ENCODE data around the gene TTC34.
"Not testable (repeated sequence)": the region's sequence is repeated elsewhere in the genome, so short reads cannot be mapped to it uniquely, and the experiment has no call there.

TTC34 gene

DNA sequence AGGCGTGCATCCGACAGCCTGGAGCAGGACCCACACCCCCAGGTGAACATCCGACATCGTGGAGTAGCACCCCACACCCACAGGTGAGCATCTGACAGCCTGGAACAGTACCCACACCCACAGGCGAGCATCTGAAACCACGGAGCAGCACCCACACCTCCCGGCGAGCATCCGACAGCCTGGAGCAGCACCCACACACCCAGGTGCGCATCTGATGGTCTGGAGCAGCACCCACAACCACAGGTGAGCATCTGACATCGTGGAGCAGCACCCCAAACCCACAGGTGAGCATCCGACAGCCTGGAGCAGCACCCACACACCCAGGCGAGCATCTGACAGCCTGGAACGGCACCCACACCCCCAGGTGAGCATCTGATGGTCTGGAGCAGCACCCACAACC is 46.1 kb downstream of the TTC34 start:
- DNase-seq, result not testable (repeated sequence)

DNA sequence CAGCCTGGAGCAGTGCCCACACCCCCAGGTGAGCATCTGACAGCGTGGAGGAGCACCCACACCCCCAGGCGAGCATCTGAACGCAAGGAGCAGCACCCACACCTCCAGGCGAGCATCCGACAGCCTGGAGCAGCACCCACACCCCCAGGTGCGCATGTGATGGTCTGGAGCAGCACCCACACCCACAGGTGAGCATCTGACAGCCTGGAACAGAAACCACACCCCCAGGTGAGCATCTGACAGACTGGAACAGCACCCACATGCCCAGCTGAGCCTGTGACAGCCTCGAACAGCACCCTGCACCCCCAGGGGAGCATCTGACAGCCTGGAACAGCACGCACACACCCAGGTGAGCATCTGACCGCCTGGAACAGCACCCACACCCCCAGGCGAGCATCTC is 46.9 kb downstream of the TTC34 start:
- not testable (repeated sequence) for DNase-seq

DNA sequence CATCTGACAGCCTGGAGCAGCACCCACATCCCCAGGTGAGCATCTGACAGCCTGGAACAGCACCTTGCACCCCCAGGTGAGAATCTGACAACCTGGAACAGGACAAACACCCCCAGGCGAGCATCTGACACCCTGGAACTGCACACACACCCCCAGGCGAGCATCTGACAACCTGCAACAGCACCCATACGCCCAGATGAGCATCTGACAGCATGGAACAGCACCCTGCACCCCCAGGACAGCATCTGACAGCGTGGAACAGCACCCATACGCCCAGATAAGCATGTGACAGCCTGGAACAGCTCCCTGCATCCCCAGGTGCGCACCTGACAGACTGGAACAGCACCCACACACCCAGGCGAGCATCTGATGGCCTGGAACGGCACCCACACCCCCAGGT is 49.0 kb downstream of the TTC34 start:
- DNase-seq, result not testable (repeated sequence)

DNA sequence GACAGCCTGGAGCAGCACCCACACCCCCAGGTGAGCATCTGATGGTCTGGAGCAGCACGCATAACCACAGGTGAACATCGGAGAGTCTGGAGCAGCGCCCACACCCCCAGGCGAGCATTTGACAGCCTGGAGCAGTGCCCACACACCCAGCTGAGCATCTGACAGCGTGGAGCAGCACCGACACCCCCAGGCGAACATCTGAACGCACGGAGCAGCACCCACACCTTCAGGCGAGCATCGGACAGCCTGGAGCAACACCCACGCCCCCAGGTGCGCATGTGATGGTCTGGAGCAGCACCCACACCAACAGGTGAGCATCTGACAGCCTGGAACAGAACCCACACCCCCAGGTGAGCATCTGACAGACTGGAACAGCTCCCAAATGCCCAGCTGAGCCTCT is 49.6 kb downstream of the TTC34 start:
- DNase-seq, result not testable (repeated sequence)

DNA sequence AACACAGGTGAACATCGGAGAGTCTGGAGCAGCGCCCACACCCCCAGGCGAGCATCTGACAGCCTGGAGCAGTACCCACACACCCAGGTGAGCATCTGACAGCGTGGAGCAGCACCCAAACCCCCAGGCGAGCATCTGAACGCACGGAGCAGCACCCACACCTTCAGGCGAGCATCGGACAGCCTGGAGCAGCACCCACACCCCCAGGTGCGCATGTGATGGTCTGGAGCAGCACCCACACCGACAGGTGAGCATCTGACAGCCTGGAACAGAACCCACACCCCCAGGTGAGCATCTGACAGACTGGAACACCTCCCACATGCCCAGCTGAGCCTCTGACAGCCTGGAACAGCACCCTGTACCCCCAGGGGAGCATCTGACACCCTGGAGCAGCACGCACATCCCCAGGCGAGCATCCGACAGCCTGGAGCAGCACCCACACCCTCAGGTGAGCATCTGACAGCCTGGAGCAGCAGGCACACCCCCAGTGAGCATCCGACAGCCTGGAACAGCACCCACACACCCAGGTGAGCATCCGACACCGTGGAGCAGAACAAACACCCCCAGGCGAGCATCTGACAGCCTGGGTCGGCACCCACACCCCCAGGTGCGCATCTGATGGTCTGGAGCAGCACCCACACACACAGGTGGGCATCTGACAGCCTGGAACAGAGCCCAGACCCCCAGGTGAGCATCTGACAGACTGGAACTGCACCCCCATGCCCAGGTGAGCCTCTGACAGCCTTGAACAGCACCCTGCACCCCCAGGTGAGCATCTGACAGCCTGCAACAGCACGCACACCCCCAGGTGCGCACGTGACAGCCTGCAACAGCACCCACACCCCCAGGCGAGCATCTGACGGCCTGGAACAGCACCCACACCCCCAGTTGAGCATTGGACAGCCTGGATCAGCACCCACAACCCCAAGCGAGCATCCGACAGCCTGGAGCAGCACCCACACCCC is 50.4 kb downstream of the TTC34 start:
- DNase-seq, result not testable (repeated sequence)

DNA sequence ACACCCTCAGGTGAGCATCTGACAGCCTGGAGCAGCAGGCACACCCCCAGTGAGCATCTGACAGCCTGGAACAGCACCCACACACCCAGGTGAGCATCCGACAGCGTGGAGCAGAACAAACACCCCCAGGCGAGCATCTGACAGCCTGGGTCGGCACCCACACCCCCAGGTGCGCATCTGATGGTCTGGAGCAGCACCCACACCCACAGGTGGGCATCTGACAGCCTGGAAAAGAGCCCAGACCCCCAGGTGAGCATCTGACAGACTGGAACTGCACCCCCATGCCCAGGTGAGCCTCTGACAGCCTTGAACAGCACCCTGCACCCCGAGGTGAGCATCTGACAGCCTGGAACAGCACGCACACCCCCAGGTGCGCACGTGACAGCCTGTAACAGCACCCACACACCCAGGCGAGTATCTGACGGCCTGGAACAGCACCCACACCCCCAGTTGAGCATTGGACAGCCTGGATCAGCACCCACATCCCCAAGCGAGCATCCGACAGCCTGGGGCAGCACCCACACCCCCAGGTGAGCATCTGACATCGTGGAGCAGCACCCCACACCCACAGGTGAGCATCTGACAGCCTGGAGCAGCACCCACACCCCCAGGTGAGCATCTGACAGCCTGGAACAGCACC is 51.3 kb downstream of the TTC34 start:
- DNase-seq, result not testable (repeated sequence)

DNA sequence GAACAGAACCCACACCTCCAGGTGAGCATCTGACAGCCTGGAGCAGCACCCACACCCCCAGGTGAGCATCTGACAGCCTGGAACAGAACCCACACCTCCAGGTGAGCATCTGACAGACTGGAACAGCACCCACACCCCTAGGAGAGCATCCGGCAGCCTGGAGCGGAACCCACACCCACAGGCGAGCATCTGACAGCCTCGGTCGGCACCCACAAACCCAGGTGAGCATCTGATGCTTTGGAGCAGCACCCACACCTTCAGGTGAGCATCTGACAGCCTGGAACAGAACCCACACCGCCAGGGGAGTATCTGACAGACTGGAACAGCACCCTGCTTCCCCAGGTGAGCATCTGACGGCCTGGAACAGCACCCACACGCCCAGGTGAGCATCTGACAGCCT is 52.9 kb downstream of the TTC34 start:
- DNase-seq, result not testable (repeated sequence)

DNA sequence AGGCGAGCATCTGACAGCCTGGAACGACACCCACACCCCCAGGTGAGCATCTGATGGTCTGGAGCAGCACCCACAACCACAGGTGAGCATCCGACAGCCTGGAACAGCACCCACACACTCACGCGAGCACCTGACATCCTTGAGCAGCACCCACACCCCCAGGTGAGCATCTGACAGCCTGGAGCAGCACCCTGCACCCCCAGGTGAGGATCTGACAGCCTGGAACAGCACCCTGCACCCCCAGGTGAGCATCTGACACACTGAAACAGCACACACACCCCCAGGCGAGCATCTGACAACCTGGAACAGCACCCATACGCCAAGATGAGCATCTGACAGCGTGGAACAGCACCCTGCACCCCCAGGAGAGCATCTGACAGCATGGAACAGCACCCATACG is 106.7 kb downstream of the TTC34 start:
- not testable (repeated sequence) for DNase-seq

DNA sequence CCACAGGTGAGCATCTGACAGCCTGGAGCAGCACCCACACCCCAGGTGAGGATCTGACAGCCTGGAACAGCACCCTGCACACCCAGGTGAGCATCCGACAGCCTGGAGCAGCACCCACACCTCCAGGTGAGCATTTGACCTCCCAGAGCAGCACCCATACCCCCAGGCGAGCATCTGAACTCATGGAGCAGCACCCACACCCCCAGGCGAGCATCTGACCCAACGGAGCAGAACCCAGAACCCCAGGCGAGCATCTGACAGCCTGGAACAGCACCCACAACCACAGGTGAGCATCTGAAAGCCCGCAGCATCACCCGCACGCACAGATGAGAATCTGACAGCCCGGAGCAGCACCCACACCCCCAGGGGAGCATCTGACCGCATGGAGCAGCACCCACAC is 111.3 kb downstream of the TTC34 start:
- not testable (repeated sequence) for DNase-seq

DNA sequence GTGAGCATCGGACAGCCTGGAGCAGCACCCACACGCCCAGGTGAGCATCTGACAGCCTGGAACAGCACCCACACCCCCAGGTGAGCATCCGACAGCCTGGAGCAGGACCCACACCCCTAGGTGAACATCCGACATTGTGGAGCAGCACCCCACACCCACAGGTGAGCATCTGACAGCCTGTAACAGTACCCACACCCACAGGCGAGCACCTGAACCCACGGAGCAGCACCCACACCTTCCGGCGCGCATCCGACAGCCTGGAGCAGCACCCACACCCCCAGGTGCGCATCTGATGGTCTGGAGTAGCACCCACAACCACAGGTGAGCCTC is 113.2 kb downstream of the TTC34 start:
- not testable (repeated sequence) for DNase-seq

DNA sequence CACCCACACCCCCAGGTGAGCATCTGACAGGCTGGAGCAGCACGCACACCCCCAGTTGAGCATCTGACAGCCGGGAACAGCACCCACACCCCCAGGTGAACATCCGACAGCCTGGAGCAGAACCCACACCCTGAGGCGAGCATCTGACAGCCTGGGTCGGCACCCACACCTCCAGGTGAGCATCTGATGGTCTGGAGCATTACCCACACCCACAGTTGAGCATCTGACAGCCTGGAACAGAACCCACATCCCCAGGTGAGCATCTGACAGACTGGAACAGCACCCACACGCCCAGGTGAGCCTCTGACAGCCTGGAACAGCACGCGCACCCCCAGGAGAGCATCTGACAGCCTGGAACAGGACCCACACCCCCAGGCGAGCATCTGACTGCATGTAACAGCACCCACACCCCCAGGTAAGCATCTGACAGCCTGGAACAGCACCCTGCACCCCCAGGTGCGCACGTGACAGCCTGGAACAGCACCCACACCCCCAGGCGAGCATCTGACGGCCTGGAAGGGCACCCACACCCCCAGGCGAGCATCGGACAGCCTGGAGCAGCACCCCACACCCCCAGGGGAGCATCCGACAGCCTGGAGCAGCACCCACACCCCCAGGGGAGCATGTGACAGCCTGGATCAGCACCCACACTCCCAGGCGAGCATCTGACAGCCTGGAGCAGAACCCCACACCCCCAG is 113.7 kb downstream of the TTC34 start:
- not testable (repeated sequence) for DNase-seq

DNA sequence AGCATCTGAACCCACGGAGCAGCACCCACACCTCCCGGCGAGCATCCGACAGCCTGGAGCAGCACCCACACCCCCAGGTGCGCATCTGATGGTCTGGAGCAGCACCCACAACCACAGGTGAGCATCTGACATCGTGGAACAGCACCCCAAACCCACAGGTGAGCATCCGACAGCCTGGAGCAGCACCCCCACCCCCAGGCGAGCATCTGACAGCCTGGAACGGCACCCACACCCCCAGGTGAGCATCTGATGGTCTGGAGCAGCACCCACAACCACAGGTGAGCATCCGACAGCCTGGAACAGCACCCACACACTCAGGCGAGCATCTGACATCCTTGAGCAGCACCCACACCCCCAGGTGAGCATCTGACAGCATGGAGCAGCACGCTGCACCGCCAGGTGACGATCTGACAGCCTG is 114.3 kb downstream of the TTC34 start:
- not testable (repeated sequence) for DNase-seq

DNA sequence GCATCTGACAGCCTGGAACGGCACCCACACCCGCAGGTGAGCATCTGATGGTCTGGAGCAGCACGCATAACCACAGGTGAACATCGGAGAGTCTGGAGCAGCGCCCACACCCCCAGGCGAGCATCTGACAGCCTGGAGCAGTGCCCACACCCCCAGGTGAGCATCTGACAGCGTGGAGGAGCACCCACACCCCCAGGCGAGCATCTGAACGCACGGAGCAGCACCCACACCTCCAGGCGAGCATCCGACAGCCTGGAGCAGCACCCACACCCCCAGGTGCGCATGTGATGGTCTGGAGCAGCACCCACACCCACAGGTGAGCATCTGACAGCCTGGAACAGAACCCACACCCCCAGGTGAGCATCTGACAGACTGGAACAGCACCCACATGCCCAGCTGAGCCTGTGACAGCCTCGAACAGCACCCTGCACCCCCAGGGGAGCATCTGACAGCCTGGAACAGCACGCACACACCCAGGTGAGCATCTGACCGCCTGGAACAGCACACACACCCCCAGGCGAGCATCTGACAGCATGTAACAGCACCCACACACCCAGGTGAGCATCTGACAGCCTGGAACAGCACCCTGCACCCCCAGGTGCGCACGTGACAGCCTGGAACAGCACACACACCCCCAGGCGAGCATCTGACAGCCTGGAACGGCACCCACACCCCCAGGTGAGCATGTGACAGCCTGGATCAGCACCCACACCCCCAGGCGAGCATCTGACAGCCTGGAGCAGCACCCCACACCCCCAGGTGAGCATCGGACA is 115.2 kb downstream of the TTC34 start:
- DNase-seq, result not testable (repeated sequence)

DNA sequence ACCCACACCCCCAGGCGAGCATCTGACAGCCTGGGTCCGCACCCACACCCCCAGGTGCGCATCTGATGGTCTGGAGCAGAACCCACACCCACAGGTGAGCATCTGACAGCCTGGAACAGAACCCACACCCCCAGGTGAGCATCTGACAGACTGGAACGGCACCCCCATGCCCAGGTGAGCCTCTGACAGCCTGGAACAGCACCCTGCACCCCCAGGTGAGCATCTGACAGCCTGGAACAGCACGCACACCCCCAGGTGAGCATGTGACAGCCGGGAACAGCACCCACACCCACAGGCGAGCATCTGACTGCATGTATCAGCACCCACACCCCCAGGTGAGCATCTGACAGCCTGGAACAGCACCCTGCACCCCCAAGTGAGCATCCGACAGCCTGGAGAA is 115.8 kb downstream of the TTC34 start:
- not testable (repeated sequence) for DNase-seq

DNA sequence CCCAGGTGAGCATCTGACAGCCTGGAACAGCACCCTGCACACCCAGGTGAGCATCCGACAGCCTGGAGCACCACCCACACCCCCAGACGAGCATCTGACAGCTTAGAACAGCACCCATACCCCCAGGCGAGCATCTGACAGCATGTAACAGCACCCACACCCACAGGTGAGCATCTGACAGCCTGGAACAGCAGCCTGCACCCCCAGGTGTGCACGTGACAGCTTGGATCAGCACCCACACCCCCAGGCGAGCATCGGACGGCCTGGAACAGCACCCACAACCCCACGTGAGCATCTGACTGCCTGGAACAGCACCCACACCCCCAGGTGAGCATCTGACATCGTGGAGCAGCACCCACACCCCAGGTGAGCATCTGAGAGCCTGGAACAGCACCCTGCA is 116.6 kb downstream of the TTC34 start:
- not testable (repeated sequence) for DNase-seq

DNA sequence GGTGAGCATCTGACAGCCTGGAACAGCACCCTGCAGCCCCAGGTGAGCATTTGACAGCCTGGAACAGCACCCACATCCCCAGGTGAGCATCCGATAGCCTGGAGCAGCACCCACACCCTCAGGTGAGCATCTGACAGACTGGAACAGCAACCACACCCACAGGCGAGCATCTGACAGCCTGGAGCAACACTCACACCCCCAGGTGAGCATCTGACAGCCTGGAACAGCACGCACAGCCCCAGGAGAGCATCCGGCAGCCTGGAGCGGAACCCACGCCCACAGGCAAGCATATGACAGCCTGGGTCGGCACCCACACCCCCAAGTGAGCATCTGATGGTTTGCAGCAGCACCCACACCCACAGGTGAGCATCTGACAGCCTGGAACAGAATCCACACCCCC is 117.5 kb downstream of the TTC34 start:
- DNase-seq, result peak in 1 of 2 donors; percentile 6

DNA sequence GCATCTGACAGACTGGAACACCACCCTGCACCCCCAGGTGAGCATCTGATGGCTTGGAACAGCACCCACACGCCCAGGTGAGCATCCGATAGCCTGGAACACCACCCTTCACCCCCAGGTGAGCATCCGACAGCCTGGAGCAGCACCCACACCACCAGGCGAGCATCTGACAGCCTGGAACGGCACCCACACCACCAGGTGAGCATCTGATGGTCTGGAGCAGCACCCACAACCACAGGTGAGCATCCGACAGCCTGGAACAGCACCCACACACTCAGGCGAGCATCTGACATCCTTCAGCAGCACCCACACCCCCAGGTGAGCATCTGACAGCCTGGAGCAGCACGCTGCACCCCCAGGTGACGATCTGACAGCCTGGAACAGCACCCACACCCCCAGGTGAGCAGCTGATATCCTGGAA is 118.2 kb downstream of the TTC34 start:
- not testable (repeated sequence) for DNase-seq

DNA sequence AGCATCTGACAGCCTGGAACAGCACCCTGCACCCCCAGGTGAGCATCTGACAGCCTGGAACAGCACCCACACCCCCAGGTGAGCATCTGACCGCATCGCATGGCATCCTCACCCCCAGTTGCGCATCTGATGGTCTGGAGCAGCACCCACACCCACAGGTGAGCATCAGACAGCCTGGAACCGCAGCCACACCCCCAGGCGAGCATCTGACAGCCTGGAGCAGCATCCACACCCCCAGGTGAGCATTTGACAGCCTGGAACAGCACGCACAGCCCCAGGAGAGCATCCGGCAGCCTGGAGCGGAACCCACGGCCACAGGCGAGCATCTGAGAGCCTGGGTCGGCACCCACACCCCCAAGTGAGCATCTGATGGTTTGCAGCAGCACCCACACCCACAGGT is 118.6 kb downstream of the TTC34 start:
- not testable (repeated sequence) for DNase-seq

DNA sequence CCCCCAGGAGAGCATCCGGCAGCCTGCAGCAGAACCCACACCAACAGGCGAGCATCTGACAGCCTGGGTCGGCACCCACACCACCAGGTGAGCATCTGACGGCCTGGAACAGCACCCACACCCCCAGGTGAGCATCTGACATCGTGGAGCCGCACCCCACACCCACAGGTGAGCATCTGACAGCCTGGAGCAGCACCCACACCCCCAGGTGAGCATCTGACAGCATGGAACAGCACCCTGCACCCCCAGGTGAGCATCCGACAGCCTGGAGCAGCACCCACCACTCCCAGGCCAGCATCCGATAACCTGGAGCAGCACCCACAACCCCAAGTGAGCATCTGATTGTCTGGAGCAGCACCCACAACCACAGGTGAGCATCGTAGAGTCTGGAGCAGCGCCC is 124.8 kb downstream of the TTC34 start:
- not testable (repeated sequence) for DNase-seq

DNA sequence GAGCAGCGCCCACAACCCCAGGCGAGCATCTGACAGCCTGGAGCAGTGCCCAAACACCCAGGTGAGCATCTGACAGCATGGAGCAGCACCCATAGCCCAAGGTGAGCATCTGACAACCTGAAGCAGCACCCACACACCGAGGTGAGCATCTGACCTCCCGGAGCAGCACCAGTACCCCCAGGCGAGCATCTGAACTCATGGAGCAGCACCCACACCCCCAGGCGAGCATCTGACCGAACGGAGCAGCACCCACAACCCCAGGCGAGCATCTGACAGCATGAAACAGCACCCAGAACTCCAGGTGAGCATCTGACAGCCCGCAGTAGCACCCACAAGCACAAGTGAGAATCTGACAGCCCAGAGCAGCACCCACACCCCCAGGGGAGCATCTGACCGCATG is 129.8 kb downstream of the TTC34 start:
- DNase-seq, result not testable (repeated sequence)

DNA sequence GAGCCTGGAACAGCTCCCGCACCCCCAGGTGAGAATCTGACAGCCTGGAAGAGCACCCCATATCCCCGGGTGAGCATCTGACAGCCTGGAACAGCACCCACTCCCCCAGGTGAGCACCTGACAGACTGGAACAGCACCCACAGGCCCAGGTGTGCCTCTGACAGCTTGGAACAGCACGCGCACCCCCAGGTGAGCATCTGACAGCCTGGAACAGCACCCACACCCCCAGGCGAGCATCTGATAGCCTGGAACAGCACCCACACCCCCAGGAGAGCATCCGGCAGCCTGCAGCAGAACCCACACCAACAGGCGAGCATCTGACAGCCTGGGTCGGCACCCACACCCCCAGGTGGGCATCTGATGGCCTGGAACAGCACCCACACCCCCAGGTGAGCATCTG is 141.7 kb downstream of the TTC34 start:
- DNase-seq, result not testable (repeated sequence)

DNA sequence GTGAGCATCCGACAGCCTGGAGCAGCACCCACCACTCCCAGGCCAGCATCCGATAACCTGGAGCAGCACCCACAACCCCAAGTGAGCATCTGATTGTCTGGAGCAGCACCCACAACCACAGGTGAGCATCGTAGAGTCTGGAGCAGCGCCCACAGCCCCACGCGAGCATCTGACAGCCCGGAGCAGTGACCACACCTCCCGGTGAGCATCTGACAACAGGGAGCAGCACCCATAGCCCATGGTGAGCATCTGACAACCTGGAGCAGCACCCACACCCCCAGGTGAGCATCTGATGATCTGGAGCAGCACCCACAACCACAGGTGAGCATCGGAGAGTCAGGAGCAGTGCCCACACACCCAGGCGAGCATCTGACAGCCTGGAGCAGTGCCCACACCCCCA is 143.6 kb downstream of the TTC34 start:
- not testable (repeated sequence) for DNase-seq

DNA sequence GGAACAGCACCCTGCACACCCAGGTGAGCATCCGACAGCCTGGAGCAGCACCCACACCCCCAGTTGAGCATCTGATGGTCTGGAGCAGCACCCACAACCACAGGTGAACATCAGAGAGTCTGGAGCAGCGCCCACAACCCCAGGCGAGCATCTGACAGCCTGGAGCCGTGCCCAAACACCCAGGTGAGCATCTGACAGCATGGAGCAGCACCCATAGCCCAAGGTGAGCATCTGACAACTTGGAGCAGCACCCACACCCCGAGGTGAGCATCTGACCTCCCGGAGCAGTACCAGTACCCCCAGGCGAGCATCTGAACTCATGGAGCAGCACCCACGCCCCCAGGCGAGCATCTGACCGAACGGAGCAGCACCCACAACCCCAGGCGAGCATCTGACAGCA is 144.4 kb downstream of the TTC34 start:
- DNase-seq, result not testable (repeated sequence)

All from CD4-positive, alpha-beta T cell treated with Interferon alpha-2 for 1 hour (primary cell).